H1 (cell line): ENCODE data around the gene PDGFD. TPM values are rescaled to one million over a fixed set of nuclear protein-coding genes. Genes with fewer than 3 reads are reported as not detected.

Experiments
- BRCA1 ChIP-seq: IDR thresholded peaks from 2 replicates; pipeline ENCODE4 v1.6.1; 2012; ENCODE audit warnings: low read depth, low read length, improper control_type of control experiment
- CBX5 ChIP-seq: fragments of 300-800, 300-1000 bp; sonication (generic); IDR thresholded peaks from 2 replicates; pipeline ENCODE4 v1.7.1; 2016; ENCODE audit warnings: antibody characterized with exemption, low read length, low read depth
- CEBPB ChIP-seq: IDR thresholded peaks from 2 replicates; pipeline ENCODE4 v1.6.1; 2012; ENCODE audit warnings: low read depth, low read length
- CHD1 ChIP-seq: IDR thresholded peaks from 2 replicates; pipeline ENCODE4 v1.6.1; 2012; ENCODE audit warnings: low read depth, low read length, improper control_type of control experiment
- CTBP2 ChIP-seq: IDR thresholded peaks from 2 replicates; pipeline ENCODE4 v1.7.0; 2011; ENCODE audit warnings: borderline replicate concordance, mild to moderate bottlenecking, moderate library complexity, mixed read lengths, low read length; ENCODE audit not compliant: insufficient read depth, insufficient read length
- JUN ChIP-seq: IDR thresholded peaks from 2 replicates; pipeline ENCODE4 v1.6.1; 2011; ENCODE audit warnings: low read depth, mild to moderate bottlenecking, improper control_type of control experiment, low read length
- POLR2A ChIP-seq, 2 experiments: IDR thresholded peaks; 1 replicate in 1 of 2; 2 replicates in 1 of 2; pipeline ENCODE4 v1.6.1; 2011; ENCODE audit warnings: low read depth in 2 of 2, low read length in 2 of 2, mild to moderate bottlenecking in 2 of 2; ENCODE audit errors: control extremely low read depth in 1 of 2
- POU5F1 ChIP-seq: IDR thresholded peaks from 2 replicates; pipeline ENCODE4 v1.6.1; 2011; ENCODE audit warnings: low read depth, mild to moderate bottlenecking, low read length, moderate library complexity
- SUZ12 ChIP-seq: fragments of 200-600 bp; sonication (generic); IDR thresholded peaks from 2 replicates; pipeline ENCODE4 v1.6.1; 2012; ENCODE audit warnings: mild to moderate bottlenecking, inconsistent platforms, low read length, moderate library complexity, mixed read lengths
- TEAD4 ChIP-seq: IDR thresholded peaks from 2 replicates; pipeline ENCODE4 v1.6.1; 2012; ENCODE audit warnings: low read depth, low read length, inconsistent platforms, mixed read lengths
- polyA plus RNA-seq, 7 experiments: library from polyadenylated mRNA; depleted of rRNA in 3 of 7; stranded (reverse) in 5 of 7; unstranded in 2 of 7; fragments of >200 nt in 5 of 7; fragments of 200-250 nt in 2 of 7; gene quantifications; 1 replicate in 5 of 7; 2 replicates in 1 of 7; 4 replicates in 1 of 7; pipeline versions ENCODE4 v1.2.1 to v1.2.3, GENCODE V29; 2011 to 2013; ENCODE audit warnings: missing spikeins in 2 of 7, mixed read lengths in 2 of 7
- total RNA-seq: library from RNA; stranded (reverse); fragmentation: NEBNext Ultra II Directional; extraction: Animal tissue kit (Norgen Biotek cat#: 25700); gene quantifications from 2 replicates; pipeline ENCODE4 v1.2.1, GENCODE V29; 2021
- TF ChIP-seq, protein P1 (sequence below): fragments of 300-600 bp; sonication (generic); IDR thresholded peaks from 2 replicates; pipeline ENCODE4 v1.7.1; 2012; ENCODE audit warnings: low read length, moderate library complexity, mild to moderate bottlenecking, inconsistent platforms; ENCODE audit not compliant: insufficient replicate concordance

Gene PDGFD
- total and polyA plus RNA-seq, 2 of the 8 experiments (the other 6 are each of a cell fraction or from before 2014, with no cell fraction given), result 1.1 to 3.9 TPM

DNA sequence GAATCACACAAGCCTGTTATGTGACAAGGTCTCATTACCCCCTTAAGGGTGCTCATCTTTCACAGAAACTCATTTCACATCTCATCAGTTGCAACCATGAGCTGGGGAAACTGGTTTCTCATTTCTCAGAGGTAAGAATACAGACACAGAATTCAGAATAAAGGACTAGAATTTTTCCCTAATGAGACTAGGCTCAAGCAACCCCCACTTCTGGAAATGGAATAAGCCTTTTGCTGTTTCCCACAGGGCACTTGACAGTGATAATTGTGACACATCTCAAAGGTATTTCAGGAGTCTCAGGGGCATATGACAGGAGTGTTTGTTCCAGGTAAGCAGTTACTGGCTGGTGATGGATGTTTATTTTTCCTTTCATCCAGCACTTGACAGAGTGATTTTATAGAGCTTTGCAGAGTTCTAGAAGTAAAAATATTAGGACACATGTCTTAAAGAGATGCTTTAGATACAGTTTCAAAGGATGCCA is 240.5 kb downstream of the PDGFD start (continued):
- TF ChIP-seq, protein P1, sequence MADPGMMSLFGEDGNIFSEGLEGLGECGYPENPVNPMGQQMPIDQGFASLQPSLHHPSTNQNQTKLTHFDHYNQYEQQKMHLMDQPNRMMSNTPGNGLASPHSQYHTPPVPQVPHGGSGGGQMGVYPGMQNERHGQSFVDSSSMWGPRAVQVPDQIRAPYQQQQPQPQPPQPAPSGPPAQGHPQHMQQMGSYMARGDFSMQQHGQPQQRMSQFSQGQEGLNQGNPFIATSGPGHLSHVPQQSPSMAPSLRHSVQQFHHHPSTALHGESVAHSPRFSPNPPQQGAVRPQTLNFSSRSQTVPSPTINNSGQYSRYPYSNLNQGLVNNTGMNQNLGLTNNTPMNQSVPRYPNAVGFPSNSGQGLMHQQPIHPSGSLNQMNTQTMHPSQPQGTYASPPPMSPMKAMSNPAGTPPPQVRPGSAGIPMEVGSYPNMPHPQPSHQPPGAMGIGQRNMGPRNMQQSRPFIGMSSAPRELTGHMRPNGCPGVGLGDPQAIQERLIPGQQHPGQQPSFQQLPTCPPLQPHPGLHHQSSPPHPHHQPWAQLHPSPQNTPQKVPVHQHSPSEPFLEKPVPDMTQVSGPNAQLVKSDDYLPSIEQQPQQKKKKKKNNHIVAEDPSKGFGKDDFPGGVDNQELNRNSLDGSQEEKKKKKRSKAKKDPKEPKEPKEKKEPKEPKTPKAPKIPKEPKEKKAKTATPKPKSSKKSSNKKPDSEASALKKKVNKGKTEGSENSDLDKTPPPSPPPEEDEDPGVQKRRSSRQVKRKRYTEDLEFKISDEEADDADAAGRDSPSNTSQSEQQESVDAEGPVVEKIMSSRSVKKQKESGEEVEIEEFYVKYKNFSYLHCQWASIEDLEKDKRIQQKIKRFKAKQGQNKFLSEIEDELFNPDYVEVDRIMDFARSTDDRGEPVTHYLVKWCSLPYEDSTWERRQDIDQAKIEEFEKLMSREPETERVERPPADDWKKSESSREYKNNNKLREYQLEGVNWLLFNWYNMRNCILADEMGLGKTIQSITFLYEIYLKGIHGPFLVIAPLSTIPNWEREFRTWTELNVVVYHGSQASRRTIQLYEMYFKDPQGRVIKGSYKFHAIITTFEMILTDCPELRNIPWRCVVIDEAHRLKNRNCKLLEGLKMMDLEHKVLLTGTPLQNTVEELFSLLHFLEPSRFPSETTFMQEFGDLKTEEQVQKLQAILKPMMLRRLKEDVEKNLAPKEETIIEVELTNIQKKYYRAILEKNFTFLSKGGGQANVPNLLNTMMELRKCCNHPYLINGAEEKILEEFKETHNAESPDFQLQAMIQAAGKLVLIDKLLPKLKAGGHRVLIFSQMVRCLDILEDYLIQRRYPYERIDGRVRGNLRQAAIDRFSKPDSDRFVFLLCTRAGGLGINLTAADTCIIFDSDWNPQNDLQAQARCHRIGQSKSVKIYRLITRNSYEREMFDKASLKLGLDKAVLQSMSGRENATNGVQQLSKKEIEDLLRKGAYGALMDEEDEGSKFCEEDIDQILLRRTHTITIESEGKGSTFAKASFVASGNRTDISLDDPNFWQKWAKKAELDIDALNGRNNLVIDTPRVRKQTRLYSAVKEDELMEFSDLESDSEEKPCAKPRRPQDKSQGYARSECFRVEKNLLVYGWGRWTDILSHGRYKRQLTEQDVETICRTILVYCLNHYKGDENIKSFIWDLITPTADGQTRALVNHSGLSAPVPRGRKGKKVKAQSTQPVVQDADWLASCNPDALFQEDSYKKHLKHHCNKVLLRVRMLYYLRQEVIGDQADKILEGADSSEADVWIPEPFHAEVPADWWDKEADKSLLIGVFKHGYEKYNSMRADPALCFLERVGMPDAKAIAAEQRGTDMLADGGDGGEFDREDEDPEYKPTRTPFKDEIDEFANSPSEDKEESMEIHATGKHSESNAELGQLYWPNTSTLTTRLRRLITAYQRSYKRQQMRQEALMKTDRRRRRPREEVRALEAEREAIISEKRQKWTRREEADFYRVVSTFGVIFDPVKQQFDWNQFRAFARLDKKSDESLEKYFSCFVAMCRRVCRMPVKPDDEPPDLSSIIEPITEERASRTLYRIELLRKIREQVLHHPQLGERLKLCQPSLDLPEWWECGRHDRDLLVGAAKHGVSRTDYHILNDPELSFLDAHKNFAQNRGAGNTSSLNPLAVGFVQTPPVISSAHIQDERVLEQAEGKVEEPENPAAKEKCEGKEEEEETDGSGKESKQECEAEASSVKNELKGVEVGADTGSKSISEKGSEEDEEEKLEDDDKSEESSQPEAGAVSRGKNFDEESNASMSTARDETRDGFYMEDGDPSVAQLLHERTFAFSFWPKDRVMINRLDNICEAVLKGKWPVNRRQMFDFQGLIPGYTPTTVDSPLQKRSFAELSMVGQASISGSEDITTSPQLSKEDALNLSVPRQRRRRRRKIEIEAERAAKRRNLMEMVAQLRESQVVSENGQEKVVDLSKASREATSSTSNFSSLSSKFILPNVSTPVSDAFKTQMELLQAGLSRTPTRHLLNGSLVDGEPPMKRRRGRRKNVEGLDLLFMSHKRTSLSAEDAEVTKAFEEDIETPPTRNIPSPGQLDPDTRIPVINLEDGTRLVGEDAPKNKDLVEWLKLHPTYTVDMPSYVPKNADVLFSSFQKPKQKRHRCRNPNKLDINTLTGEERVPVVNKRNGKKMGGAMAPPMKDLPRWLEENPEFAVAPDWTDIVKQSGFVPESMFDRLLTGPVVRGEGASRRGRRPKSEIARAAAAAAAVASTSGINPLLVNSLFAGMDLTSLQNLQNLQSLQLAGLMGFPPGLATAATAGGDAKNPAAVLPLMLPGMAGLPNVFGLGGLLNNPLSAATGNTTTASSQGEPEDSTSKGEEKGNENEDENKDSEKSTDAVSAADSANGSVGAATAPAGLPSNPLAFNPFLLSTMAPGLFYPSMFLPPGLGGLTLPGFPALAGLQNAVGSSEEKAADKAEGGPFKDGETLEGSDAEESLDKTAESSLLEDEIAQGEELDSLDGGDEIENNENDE, result no peak
- TF ChIP-seq POLR2A (IDR thresholded peaks at IDR 0.05; ENCODE audit: control extremely low read depth in 1 of 2, low read depth in 2 of 2, low read length in 2 of 2) (no peak), SUZ12 (no peak), TEAD4 (no peak), POU5F1 (no peak), CHD1 (no peak), BRCA1 (no peak), CBX5 (no peak), CEBPB (no peak), JUN (no peak), CTBP2 (no peak)
